IPS DF 19.7 (cell line): ENCODE results near the gene PLEKHA5.
"Not testable (repeated sequence)": the region's sequence is repeated elsewhere in the genome, so short reads cannot be mapped to it uniquely, and the experiment has no call there.

ENCODE experiments used
- DNase-seq: peaks from one replicate; pipeline ENCODE4 v3.0.0-alpha.2; 2013; ENCODE audit warnings: low read depth, low spot score

The PLEKHA5 gene

DNA sequence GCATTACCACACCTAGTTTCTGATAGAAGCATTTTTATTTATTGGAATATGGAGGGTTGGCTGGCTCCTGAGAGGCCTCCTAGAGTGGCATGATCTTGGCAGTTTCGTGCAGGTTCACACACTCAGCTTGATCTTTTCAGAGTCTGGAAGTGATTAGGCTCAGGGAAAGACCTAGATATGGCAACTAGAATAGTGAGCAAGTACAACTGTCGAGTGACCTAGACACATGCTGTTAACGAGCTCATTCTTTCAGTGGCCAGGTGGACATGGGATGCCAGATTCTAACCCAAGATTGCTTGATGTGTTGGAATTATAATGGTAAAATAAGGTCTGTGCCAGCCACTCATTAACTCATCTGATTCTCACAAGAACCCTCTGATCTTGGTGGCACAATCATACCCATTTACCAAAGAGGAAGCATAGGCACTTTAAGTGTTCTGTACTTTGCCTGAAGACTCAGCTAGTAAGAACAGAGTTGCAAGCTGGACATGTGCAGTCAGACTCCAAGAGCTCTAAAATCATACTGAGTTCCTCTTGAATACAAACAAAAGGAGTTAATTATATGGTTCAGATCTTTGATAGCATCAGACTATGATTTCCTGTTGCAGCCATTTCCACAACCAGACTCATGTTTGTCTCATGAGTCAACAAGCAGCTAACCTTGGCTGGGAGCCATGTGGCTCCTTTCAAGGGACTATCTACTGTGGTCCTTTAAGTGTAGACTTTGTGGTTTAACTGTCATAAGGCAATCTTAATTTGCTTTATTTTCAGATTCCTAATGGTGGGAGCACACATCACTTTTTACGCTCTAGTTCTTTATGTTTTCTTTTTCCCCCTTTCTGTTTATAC is 144.2 kb downstream of the PLEKHA5 start:
- no peak for DNase-seq

DNA sequence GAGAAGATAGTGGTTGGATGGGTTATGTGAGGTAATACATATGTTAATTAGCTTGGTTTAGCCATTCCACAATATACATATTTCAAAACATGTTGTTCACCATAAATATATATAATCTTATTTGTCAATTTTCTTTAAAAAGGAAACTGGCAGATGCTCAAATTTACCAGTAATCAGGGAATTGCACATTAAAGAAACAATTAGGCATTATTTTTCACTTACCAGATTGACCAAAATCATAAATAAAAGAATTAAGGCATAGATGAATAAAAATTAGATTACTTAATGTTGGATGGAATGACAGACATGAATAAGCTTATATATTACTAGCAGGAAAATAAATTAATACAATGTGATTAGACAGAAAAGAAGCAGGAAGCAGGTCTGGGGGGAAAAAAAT is 147.2 kb downstream of the PLEKHA5 start:
- DNase-seq, result no peak

DNA sequence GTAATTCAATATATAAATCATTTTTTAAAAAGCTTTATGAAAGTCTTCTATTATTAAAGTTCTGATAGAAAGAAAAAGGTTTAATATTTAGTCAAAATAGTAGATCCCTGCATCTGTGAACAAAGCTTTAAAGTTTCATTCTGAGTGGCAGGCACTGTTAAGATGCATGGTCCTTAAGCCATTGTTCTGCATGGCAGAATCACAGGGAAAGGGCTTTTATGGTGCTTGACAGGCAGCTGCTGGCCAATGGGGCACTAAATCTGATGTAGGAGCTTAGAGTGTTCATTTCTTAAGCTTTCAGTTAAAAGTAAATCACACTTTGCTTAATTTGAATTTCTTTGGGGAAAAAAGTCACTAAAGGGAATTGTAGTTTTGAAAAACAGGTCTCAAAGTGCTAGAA is 148.2 kb downstream of the PLEKHA5 start:
- DNase-seq, result no peak

DNA sequence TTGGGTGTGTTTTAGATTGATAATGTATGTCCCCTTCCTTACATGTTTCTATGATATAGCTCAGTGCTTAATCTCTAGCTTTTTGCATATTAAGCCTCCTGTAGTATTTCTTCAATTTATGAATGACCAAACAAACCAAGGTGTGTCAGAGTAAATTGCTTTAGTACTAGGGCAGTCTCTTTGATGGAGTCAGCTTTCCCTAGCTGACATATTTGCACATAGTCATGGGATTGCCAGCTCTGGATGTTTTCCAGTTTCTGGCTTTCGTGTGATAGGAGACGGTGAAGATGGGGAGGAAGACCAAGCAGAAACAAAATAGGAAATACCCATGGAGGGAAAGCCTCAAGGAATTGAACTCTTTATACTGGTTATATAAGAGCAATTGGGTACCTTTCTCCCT is 148.9 kb downstream of the PLEKHA5 start:
- DNase-seq, result no peak

DNA sequence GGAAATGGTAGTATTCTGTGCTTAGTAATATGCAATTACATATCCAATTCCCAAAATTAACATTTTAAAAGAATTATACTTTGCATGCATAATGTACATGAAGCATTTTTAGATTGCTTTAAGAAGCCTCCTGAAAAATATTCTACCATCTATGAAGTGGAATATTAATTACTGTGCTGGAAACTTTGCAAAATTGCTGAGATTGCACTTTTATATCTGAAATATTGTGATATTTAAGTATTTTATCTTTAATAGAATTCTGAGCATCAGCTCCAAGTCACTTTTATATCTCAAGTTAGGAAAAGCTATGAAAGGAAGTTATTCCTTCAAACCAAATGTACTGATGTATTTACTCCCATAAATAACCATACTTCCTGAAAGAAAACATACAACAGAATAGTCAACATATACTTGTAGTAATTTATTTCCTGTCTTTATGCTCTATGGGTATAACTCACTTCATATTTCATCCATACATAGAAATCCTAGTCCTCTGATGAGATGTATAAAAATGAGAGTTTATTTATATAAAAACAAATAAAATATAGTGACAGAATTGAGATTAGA is 152.7 kb downstream of the PLEKHA5 start:
- no peak for DNase-seq

DNA sequence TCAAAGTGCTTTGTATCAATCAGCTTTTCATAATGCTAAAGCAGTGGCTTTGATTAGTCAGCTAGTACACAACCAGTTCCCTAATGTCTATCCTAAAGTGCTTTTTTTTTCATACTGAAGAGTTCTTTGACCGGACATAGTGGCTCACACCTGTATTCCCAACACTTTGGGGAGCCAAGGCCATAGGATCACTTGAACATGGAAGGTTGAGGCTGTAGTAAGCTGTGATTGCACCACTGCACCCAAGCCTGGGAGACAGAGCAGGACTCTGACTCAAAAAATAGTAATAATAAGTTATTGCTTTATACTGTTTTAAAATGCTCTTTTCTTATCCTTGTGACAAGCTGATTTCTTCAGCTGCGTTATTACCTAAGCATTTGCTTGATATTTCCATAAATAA is 155.1 kb downstream of the PLEKHA5 start:
- DNase-seq, result no peak

DNA sequence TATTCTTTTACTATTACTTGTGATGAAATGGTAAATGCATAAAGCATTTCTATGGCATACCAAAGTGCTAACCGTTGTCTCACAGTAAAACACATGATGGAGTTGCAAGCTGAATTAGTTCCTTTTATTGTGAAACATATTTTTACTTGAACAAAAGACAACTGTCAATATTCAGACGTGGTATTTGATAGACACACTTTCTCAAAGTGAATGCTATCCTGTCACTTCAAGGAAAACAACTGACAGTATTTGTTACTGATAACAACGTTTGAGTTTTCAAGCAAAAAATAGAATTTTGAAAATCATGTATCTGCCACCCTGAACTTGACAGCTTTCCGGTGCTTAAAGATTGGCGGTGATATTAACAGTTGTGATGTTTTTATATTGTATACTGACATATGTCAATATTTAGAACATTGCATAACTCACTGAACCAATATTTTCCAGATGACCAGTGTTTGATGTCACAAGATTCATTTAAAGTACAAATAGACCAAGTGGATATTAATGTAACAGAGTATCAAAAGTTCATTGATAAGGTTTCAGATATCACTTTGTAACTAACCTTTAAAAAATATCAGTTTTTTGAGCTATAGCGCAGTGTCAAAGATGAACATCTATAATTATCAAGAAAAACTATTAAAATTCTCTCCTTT is 156.4 kb downstream of the PLEKHA5 start:
- no peak for DNase-seq

DNA sequence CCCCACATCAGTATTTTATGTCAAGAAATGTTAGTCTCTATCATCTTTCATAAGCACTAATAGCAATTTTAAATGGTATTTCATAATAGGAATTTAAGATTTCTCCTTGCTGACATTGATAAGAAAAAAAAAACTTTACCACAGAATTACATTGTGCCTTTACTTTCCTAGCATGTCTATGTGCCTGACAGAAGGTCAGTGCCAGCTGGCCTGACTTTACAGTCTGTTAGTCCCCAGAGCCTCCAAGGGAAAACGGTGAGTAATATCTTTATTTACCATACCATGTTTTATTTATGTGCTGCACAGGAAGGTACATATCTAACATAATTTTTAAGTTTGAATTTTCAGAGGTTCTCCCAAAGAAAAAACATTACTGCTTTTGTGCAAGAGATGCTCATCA is 157.8 kb downstream of the PLEKHA5 start:
- DNase-seq, result no peak

DNA sequence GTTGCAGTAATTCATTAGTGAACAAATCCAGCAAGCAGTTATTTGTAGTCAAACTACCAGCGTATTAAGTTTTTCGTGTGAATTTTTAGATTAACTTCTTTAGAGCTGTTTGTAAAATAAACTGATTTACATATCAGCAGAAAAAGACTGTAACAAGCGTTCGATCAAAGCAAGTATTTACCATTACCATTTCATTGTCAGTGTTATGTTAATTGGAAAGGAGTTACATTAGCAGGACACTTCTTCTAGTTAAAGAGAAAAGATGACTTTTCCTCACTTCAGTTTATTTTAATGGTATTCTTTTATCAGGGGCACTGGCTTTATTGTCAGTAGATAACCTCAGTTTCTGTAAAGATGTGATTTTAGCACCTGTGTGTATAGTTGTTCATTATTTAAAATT is 158.6 kb downstream of the PLEKHA5 start:
- DNase-seq, result no peak

DNA sequence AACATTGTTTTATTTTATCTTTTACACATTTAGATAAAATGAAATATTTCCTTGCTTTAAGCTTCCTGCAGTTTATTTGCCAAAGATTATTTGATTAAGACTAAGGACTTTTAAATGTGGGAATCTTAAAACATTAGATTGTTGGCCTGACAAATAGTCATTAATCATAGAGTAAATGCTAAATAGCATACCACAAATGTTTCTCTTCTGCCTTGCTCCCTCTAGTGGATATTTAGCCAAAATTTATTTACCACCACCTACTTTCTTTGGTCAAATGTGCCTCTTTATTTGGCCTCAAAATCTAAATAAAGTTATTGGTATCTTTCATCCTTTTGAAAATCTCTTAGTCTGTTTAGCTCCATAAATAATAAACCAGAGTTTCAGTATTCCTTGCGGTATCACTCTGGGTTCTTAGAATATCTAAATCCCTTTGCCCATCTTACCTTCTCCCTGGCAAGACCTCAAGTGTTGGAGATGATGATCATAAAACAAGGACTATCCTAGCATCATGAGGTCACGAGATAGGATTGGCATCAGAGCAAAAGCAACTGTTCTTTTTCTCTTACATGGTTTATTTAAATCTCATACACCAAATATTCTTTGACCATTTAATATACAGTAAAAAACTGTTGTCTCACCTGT is 159.2 kb downstream of the PLEKHA5 start:
- no peak for DNase-seq

DNA sequence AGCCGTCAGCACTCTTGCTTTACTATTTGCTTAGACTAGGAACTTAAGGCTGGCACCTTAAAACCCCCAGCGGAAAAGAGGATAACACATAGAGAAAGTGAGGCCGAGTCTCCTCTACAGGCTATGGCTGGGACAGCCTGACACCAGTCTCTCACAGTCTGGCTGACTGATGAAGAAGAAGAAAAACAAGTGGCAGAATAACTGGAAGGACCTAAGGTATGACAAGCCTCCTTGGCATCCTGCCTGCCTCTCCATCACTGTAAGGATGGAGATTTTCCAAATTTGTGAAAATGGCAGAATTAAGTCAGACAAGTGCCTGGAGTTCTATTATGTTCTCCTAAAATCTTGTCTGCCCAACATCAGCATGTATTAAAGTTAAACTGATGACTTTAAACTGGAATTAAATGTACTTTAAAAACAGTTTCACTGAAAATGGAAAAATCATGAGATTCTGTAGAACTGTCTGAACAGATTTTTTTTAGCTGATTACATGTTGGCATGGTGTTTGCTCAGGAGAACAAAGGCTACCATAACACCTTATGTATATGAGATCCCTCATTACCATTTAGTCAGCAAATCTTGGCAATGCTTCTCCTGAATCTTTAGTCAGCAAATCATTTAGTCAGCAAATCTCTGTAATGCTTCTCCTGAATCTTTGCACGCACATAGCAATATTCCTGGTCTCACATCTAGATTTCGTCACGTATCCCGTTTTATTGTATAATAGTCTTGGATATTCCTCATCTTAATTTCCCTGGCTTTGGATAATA is 169.5 kb downstream of the PLEKHA5 start:
- no peak for DNase-seq

DNA sequence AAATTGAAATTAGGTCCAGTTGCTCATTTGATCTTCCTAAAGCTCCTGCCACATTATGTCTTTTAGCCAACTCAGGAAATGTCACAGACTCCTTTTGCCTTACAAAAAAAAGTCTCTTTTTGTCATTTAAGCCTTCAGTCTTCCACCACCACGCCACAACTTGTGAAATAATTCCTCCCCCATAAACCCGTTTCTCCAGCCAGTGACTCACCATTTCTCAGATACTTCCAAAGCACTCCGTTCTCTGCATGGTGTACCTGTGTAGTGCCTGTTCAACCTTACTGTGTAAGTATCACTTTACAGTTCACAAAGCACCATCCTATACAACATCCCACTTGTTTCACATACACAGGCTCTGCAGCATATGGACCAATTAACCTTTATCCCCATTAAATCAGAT is 170.2 kb downstream of the PLEKHA5 start:
- DNase-seq, result no peak

DNA sequence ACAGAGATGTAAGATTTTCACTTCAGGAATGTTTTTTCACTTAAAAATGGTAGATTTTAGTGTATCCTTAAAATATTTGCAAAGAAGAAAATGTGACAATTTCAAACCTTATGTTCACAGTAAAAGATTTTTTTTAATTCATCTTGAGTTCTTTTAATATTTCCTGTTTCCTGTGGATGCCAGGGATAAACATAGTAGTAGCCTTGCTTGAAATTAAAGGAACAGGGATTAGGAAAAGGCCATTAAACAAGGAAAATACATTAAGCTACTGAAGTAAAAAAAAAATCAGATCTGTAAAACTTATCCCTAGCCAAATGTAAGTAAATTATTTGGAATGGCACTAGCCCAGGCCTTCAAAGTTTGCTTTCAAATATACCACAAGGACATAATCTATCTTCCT is 171.7 kb downstream of the PLEKHA5 start:
- no peak for DNase-seq

DNA sequence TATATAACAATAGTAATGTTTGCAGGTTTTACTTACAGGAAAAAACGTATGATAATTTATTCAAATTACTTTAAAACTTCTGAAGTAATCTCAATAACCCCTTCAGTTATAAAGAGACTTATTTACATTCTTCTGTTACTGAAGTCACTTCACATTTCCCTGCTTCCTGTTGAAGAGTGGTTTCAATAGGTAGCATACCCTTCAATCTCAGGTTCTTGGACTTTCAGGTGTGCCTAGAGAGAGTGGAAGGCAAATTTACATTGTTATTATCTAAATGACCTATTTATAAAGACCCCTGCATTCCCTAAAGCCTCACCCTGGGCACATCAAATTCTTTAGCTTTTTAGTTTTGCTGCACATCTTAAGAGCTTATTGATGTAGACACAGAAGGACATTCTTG is 172.2 kb downstream of the PLEKHA5 start:
- no peak for DNase-seq

DNA sequence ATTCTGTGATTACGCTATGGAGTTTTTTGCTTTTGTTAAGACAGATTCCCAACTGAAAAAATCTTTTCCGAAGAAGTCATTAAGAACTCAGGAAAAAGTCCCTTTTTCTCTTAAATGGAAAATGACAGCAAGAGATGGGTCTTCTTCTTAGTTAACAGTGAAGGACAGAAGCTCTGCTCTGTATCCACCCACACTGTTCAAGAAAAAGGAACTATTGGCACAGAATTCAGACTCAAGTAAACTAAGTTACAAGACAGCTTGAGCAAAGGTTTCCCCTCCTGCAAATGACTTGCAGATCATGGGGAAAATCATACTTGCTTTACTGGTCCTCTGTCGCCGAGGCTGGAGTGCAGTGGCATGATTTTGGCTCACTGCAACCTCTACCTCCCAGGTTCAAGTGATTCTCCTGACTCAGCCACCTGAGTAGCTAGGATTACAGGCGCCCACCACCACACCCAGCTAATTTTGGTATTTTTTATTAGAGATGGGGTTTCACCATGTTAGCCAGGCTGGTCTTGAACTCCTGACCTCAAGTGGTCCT is 172.6 kb downstream of the PLEKHA5 start:
- DNase-seq, result no peak

DNA sequence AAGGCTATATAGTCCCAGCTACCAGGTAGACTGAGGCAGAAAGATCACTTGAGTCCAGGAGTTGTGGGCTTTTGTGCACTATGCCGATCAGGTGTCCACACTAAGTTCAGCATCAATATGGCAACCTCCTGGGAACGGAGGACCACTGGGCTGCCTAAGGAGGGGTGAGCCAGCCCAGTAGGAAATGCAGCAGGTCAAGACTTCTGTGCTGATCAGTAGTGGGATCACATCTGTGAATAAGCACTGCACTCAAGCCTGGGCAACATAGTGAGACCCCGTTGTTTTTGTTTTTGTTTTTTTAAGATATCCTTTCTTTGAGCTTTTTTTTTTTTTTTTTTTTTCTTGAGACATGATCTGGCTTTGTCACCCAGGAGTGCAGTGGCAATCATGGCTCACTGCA is 174.0 kb downstream of the PLEKHA5 start:
- no peak for DNase-seq

DNA sequence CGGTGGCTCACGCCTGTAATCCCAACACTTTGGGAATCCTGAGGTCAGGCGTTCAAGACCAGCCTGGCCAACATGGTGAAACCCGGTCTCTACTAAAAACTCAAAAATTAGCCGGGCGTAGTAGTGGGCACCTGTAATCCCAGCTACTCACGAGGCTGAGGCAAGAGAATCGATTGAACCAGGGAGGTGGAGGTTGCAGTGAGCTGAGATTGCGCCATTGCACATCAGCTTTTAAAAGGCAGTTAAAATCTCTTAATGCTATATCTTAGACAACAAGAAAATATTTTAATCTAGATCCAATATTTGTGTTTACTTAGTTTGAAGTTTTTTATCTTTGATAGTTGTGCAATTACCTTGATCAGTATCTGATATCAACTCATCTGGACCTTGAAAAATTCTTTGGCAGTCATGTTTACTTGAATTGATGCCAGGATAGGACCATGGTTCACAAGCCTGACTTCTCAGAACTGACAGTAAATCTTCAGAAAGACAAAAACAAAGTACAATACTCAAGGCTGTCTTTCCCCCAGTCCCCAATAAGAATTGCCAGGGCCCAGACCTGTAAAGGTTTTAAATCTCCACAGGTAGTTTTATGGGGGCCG is 174.7 kb downstream of the PLEKHA5 start:
- no peak for DNase-seq

DNA sequence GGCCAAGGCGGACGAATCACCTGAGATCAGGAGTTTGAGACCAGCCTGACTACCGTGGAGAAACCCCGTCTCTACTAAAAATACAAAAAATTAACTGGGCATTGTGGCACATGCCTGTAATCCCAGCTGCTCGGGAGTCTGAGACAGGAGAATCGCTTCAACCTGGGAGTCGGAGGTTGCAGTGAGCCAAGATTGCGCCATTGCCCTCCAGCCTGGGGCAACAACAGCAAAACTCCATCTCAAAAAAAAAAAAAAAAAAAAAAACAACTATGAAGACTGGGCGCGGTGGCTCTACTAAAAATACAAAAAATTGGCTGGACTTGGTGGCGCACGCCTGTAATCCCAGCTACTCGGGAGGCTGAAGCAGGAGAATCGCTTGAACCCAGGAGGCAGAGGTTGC is 176.1 kb downstream of the PLEKHA5 start:
- DNase-seq, result not testable (repeated sequence)

DNA sequence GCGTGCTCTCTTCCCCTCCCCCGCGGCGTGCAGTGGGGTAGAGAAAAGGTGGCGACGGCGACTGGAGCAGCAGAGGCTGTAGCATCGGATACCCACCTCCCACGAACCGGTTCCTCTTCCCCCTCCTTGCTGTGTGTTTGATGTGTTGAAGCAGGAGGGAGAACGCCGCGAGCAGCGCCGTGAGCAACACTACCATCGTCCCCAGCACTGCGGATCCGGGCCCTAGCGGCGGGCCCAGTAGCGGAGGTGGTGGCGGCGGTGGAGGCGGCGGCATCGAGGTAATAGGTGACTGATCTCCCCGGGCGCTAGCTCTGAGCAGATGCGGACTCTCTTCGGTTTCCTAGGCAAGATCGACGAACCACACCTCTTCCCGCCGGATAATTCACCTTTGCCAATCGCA is 176.8 kb downstream of the PLEKHA5 start:
- no peak for DNase-seq

DNA sequence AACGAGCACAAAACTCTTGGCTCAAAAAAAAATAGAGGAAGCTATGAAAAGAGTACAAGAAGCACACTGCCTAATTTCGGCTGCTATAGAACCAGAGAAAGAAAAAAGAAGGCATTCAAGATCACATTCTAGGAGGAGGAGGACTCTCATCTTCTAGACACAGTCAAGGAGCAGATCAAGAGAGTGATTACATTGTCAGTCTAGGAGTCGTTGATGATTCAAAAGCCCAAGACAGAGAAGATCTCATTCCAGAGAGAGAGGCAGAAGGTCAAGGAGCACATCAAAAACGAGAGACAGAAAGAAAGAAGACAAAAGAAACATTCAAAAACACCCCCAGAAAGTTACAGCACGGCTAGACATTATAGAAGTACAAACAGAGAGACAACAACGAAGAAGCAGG is 177.9 kb downstream of the PLEKHA5 start:
- DNase-seq, result no peak

DNA sequence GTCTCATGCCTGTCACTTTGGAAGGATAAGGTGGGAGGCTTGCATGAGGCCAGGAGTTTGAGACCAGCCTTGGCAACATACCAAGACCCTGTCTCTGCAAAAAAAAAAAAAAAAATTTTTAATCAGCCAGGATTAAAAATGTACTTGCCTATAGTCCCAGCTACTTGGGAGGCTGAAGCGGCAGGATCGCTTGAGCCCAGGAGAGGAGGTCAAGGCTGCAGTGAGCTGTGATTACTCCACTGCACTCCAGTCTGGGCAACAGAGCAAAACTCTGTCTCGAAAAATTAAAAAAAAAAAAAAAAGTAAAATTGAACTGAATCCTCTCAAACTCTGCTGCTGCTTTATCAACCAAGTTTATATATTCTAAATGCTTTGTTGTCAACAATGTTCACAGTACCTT is 181.6 kb downstream of the PLEKHA5 start:
- DNase-seq, result no peak
